IMR-90 (cell line): ENCODE results near the gene IP6K3. TPM values are rescaled to one million over a fixed set of nuclear protein-coding genes. Genes with fewer than 3 reads are reported as not detected.

Experiments
- ATAC-seq: fragments of 200-7000 bp; cut with Tn5 transposase; 2 replicates; pipeline ENCODE4 v1.9.1; 2020; ENCODE audit warnings: low read depth, mild to moderate bottlenecking, moderate library complexity
- BruUV-seq: library from RNA; stranded (reverse); fragments of 400-500 nt; replicated peaks from 2 replicates; lab custom pipeline; 2021; lab: Mats Ljungman, UMichigan
- CTCF ChIA-PET: fragments of 300-600 bp; formaldehyde crosslinking; extraction: SDS; loops from one replicate; lab custom pipeline; 2021; ENCODE audit warnings: antibody characterized with exemption; lab: Yijun Ruan, JAX
- POLR2A ChIA-PET: fragments of 300-600 bp; sonication (Branson Sonifier 250); formaldehyde crosslinking; loops from one replicate; lab custom pipeline; 2022; ENCODE audit warnings: antibody characterized with exemption; ENCODE audit not compliant: unreplicated experiment; lab: Charles Lee
- DNase-seq: peaks from one replicate; pipeline ENCODE4 v3.0.0; 2013
- H2AFZ ChIP-seq: replicated peaks from 2 replicates; pipeline ENCODE3; 2013; ENCODE audit warnings: low read length, mild to moderate bottlenecking; ENCODE audit not compliant: poor library complexity
- H2AK5ac ChIP-seq: 2 replicates; pipeline ENCODE4 v1.6.1; 2013; ENCODE audit warnings: low read depth, low read length, inconsistent platforms
- H2AK9ac ChIP-seq: replicated peaks from 2 replicates; pipeline ENCODE3; 2013; ENCODE audit warnings: mild to moderate bottlenecking, low read depth, low read length, moderate library complexity; ENCODE audit not compliant: poor library complexity
- H2BK120ac ChIP-seq: 2 replicates; pipeline ENCODE4 v1.6.1; 2013; ENCODE audit warnings: low read depth, low read length, inconsistent platforms
- H2BK15ac ChIP-seq: 3 replicates; pipeline ENCODE4 v1.6.1; 2013; ENCODE audit warnings: low read depth, low read length, inconsistent platforms
- H2BK20ac ChIP-seq: 2 replicates; pipeline ENCODE4 v1.6.1; 2013; ENCODE audit warnings: low read depth, mild to moderate bottlenecking, inconsistent platforms, low read length, moderate library complexity
- H2BK5ac ChIP-seq: 2 replicates; pipeline ENCODE4 v1.6.1; 2013; ENCODE audit warnings: mild to moderate bottlenecking, low read depth, low read length, inconsistent platforms; ENCODE audit not compliant: poor library complexity, severe bottlenecking
- H3K14ac ChIP-seq: replicated peaks from 2 replicates; pipeline ENCODE4 v1.6.1; 2013; ENCODE audit warnings: low read depth, low read length, inconsistent platforms
- H3K18ac ChIP-seq: 2 replicates; pipeline ENCODE4 v1.6.1; 2013; ENCODE audit warnings: low read depth, low read length, control low read depth
- H3K23ac ChIP-seq: 2 replicates; pipeline ENCODE4 v1.6.1; 2013; ENCODE audit warnings: low read depth, low read length, inconsistent platforms
- H3K27ac ChIP-seq: 2 replicates; pipeline ENCODE4 v1.5.1; 2013; ENCODE audit warnings: mild to moderate bottlenecking, control low read depth, low read length; ENCODE audit not compliant: insufficient read depth
- H3K27me3 ChIP-seq: 2 replicates; pipeline ENCODE4 v1.6.1; 2013; ENCODE audit warnings: low read length; ENCODE audit not compliant: control insufficient read depth, insufficient read depth
- H3K36me3 ChIP-seq: 2 replicates; pipeline ENCODE4 v1.6.1; 2013; ENCODE audit warnings: low read length, mixed read lengths; ENCODE audit not compliant: control insufficient read depth, insufficient read depth
- H3K4ac ChIP-seq: 2 replicates; pipeline ENCODE4 v1.6.1; 2013; ENCODE audit warnings: low read depth, low read length, inconsistent platforms
- H3K4me1 ChIP-seq: 2 replicates; pipeline ENCODE4 v1.6.1; 2013; ENCODE audit warnings: low read length, mixed read lengths; ENCODE audit not compliant: control insufficient read depth, insufficient read depth
- H3K4me2 ChIP-seq: 2 replicates; pipeline ENCODE4 v1.6.1; 2013; ENCODE audit warnings: low read depth, mild to moderate bottlenecking, control low read depth, low read length, moderate library complexity
- H3K4me3 ChIP-seq: 2 replicates; pipeline ENCODE4 v1.5.1; 2013; ENCODE audit warnings: low read depth, mild to moderate bottlenecking, control low read depth, low read length, moderate library complexity; ENCODE audit not compliant: insufficient read depth
- H3K56ac ChIP-seq: 2 replicates; pipeline ENCODE4 v1.6.1; 2013; ENCODE audit warnings: low read length, inconsistent platforms; ENCODE audit not compliant: insufficient read depth; ENCODE audit errors: extremely low read depth
- H3K79me1 ChIP-seq, 2 experiments: 2 replicates each; pipeline ENCODE4 v1.6.1; 2013; ENCODE audit warnings: low read length in 2 of 2, inconsistent platforms in 1 of 2, low read depth in 1 of 2
- H3K9ac ChIP-seq: 2 replicates; pipeline ENCODE4 v1.6.1; 2013; ENCODE audit warnings: low read depth, low read length, control low read depth
- H3K9me1 ChIP-seq: 2 replicates; pipeline ENCODE4 v1.6.1; 2013; ENCODE audit warnings: low read length, inconsistent platforms; ENCODE audit not compliant: insufficient read depth
- H3K9me3 ChIP-seq: 2 replicates; pipeline ENCODE4 v1.6.1; 2013; ENCODE audit warnings: low read length; ENCODE audit not compliant: control insufficient read depth, insufficient read depth
- H4K20me1 ChIP-seq: 2 replicates; pipeline ENCODE4 v1.6.1; 2013; ENCODE audit warnings: low read length, inconsistent platforms; ENCODE audit not compliant: insufficient read depth
- H4K5ac ChIP-seq: 2 replicates; pipeline ENCODE4 v1.6.1; 2013; ENCODE audit warnings: mild to moderate bottlenecking, low read depth, low read length, control low read depth
- H4K8ac ChIP-seq, 2 experiments: 2 replicates each; pipeline ENCODE4 v1.6.1; 2013; ENCODE audit warnings: low read depth in 2 of 2, low read length in 2 of 2, control low read depth in 1 of 2, inconsistent platforms in 1 of 2
- H4K91ac ChIP-seq: 2 replicates; pipeline ENCODE4 v1.6.1; 2013; ENCODE audit warnings: low read depth, low read length, inconsistent platforms; ENCODE audit not compliant: insufficient read depth
- BHLHE40 ChIP-seq: fragments of 150-350 bp; IDR thresholded peaks from 2 replicates; pipeline ENCODE4 v1.6.1; 2016; ENCODE audit warnings: mild to moderate bottlenecking, low read depth, low read length
- CTCF ChIP-seq: conservative IDR thresholded peaks from 2 replicates; pipeline ENCODE4 v1.5.1; 2012; ENCODE audit warnings: mild to moderate bottlenecking, low read depth, low read length, improper control_type of control experiment
- MAZ ChIP-seq: IDR thresholded peaks from 2 replicates; pipeline ENCODE4 v1.6.1; 2012; ENCODE audit warnings: low read depth, mild to moderate bottlenecking, low read length, improper control_type of control experiment, moderate library complexity, borderline replicate concordance
- POLR2A ChIP-seq: IDR thresholded peaks from 2 replicates; pipeline ENCODE4 v1.6.1; 2012; ENCODE audit warnings: mild to moderate bottlenecking, low read depth, low read length
- RCOR1 ChIP-seq: IDR thresholded peaks from 2 replicates; pipeline ENCODE4 v1.6.1; 2012; ENCODE audit warnings: mild to moderate bottlenecking, low read length, improper control_type of control experiment; ENCODE audit not compliant: insufficient replicate concordance
- WGBS, 2 experiments: methylation state at CpG; one replicate each; pipeline versions ENCODE4 v1.1.5 to v1.1.7; 2013; ENCODE audit warnings: missing lambda C conversion rate in 2 of 2; ENCODE audit not compliant: insufficient read length in 1 of 2; ENCODE audit errors: extremely low coverage in 2 of 2; 5-methylcytosine and 5-hydroxymethylcytosine counted together
- dilution Hi-C: fragments of 300-500 bp; cut with HindIII; formaldehyde crosslinking; loops from one replicate; pipeline ENCODE4 v1.14.3; 2018; ENCODE audit warnings: low sequenced_read_pairs; ENCODE audit not compliant: unreplicated experiment
- in situ Hi-C: fragments of 300-500 bp; cut with MboI; formaldehyde crosslinking; loops from 3 replicates; pipeline ENCODE4 v1.14.3; 2019; ENCODE audit warnings: low sequenced_read_pairs, inconsistent platforms, mixed read lengths
- intact Hi-C: fragments of 100-400 bp; cut with micrococcal nuclease; formaldehyde crosslinking; loops from 2 replicates; pipeline ENCODE4 v1.10.0; 2022
- polyA plus RNA-seq, 3 experiments: library from polyadenylated mRNA; depleted of rRNA; stranded (reverse); fragments of >200 nt; gene quantifications; 2 replicates each; pipeline ENCODE4 v1.2.3, GENCODE V29; 2012; ENCODE audit warnings: low replicate concordance in 1 of 3
- total RNA-seq: library from RNA; depleted of rRNA; stranded (reverse); fragments of >200 nt; gene quantifications from 2 replicates; pipeline ENCODE4 v1.2.3, GENCODE V29; 2012

IP6K3 gene
- total and polyA plus RNA-seq, 2 of the 4 experiments (the other 2 are of a cell fraction): 0.18 to 0.51 TPM

- Histone ChIP-seq H3K4me3 (no peak overlapping the region), H4K5ac (no peak overlapping the region), H2BK120ac (no peak overlapping the region), H3K4ac (no peak overlapping the region), H2BK15ac (no peak overlapping the region), H3K27ac (no peak overlapping the region), H3K9ac (no peak overlapping the region), H2BK5ac (no peak overlapping the region), H3K23ac (peak overlapping the region; percentile 17; the same call in 1 of the 2 replicates), H3K4me2 (no peak overlapping the region), H3K27me3 (no peaks in the 10 kb centered on the region), H4K91ac (no peak overlapping the region), H3K4me1 (peaks cover 2% of the 10 kb centered on the region; the same call in 1 of the 2 replicates), H3K79me1 (peaks cover 5 to 42% of the 10 kb centered on the region in 2 experiments; a peak in 3 of 4 replicates), H3K14ac (no peak overlapping the region), H2AK5ac (no peak overlapping the region), H2AK9ac (no peak overlapping the region), H3K9me3 (no peaks in the 10 kb centered on the region), H2AFZ (no peak overlapping the region), H2BK20ac (no peak overlapping the region), H3K9me1 (peaks cover 7% of the 10 kb centered on the region; the same call in 1 of the 2 replicates), H3K36me3 (peaks cover 7% of the 10 kb centered on the region), H4K20me1 (no peaks in the 10 kb centered on the region), H3K18ac (no peak overlapping the region), H4K8ac (no peak overlapping the region), H3K56ac (no peak overlapping the region)
- ChIA-PET POLR2A (interaction anchor here (1.0 kb wide), 1 partner anchor 33 kb away, joined by 3 read pairs; no protein-coding TSS in a partner anchor), CTCF (no interaction called here)
- 88% methylated on average over 5 of the region's 11 CpGs; no CpG with 5 or more reads in 1 of the 2 experiments for WGBS, 2 experiments
- TF ChIP-seq POLR2A (no peak), BHLHE40 (no peak), CTCF (no peak), RCOR1 (no peak), MAZ (no peak)
- in situ Hi-C loops: loop anchor here (5.0 to 10.0 kb wide), 2 partner anchors 117 to 250 kb away; partner anchors contain the start of gene ZBTB9
- DNase-seq: no peak
- ATAC-seq: no peak
- dilution Hi-C loops: no loop called here
- intact Hi-C loops: no loop called here
- BruUV-seq: no TSS peak
Observed at GRCh38 chr6:33704215-33705066, 42.3 kb downstream of the IP6K3 start.
